IMR-90 (cell line): ENCODE measurements around the gene PTGDR2.

Experiments
- BHLHE40 ChIP-seq: fragments of 150-350 bp; IDR thresholded peaks from 2 replicates; pipeline ENCODE4 v1.6.1; 2016; ENCODE audit warnings: mild to moderate bottlenecking, low read depth, low read length
- CEBPB ChIP-seq: IDR thresholded peaks from 2 replicates; pipeline ENCODE4 v1.6.1; 2012; ENCODE audit warnings: low read depth, low read length, improper control_type of control experiment
- FOS ChIP-seq: fragments of 150-350 bp; IDR thresholded peaks from 2 replicates; pipeline ENCODE4 v1.6.1; 2016; ENCODE audit warnings: low read depth, low read length
- MAZ ChIP-seq: IDR thresholded peaks from 2 replicates; pipeline ENCODE4 v1.6.1; 2012; ENCODE audit warnings: low read depth, mild to moderate bottlenecking, low read length, improper control_type of control experiment, moderate library complexity, borderline replicate concordance
- MXI1 ChIP-seq: IDR thresholded peaks from 2 replicates; pipeline ENCODE4 v1.6.1; 2012; ENCODE audit warnings: low read depth, mild to moderate bottlenecking, low read length, moderate library complexity, borderline replicate concordance
- POLR2A ChIP-seq: IDR thresholded peaks from 2 replicates; pipeline ENCODE4 v1.6.1; 2012; ENCODE audit warnings: mild to moderate bottlenecking, low read depth, low read length
- RCOR1 ChIP-seq: IDR thresholded peaks from 2 replicates; pipeline ENCODE4 v1.6.1; 2012; ENCODE audit warnings: mild to moderate bottlenecking, low read length, improper control_type of control experiment; ENCODE audit not compliant: insufficient replicate concordance
- RFX5 ChIP-seq: IDR thresholded peaks from 2 replicates; pipeline ENCODE4 v1.8.0; 2012; ENCODE audit warnings: low read depth, mild to moderate bottlenecking, low read length, moderate library complexity
- TF ChIP-seq, protein P1 (sequence below): conservative IDR thresholded peaks from 2 replicates; pipeline ENCODE4 v1.5.1; 2012; ENCODE audit warnings: mild to moderate bottlenecking, low read depth, low read length, improper control_type of control experiment
- TF ChIP-seq, protein P2 (sequence below): fragments of 150-350 bp; IDR thresholded peaks from 2 replicates; pipeline ENCODE4 v1.6.1; 2017; ENCODE audit warnings: mild to moderate bottlenecking, antibody characterized with exemption, low read length, low read depth
- TF ChIP-seq, protein P3 (sequence below): fragments of 150-350 bp; IDR thresholded peaks from 2 replicates; pipeline ENCODE4 v1.6.1; 2016; ENCODE audit warnings: low read depth, mild to moderate bottlenecking, low read length, moderate library complexity, borderline replicate concordance

DNA sequence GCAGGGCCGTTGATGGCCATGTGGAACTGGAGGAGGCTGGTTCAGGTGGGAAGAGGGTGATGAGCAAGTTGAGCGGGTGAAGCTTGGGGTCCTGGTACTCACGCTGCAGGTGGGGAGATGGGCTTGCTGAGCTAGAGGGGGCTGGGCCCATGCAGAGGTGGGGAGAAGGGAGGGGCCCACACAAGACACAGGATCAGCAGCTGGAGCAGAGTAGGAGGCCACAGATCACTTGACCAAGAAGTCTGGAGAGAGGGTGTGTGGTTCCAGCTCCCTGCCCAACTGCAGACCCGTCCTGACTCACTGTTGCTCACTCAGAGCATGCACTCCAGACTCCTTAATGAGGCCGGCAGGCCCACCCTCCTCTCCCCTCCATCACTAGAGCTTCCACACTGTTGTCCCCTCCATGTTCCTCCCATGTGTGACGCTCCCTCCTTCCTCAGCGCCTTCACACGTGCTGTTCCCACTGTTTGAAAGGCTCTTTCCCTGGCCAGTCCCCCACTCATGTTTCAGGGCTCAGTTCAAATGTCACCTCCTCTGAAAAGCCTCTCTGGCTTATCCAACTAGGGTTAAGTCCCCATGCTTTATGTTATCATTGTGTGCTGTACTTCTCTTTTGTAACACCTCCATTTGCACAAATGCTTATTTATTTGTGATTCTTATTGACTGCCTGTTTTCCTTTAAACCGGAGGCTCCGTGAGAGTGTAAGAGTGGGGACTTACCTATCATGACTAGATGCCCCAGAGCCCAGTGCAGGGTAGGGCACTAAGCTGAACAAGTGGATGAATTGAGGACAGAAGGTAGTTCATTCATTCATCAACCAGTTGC is 11.5 kb downstream of the PTGDR2 start:
- no peak for TF ChIP-seq MAZ
- TF ChIP-seq, protein P1, sequence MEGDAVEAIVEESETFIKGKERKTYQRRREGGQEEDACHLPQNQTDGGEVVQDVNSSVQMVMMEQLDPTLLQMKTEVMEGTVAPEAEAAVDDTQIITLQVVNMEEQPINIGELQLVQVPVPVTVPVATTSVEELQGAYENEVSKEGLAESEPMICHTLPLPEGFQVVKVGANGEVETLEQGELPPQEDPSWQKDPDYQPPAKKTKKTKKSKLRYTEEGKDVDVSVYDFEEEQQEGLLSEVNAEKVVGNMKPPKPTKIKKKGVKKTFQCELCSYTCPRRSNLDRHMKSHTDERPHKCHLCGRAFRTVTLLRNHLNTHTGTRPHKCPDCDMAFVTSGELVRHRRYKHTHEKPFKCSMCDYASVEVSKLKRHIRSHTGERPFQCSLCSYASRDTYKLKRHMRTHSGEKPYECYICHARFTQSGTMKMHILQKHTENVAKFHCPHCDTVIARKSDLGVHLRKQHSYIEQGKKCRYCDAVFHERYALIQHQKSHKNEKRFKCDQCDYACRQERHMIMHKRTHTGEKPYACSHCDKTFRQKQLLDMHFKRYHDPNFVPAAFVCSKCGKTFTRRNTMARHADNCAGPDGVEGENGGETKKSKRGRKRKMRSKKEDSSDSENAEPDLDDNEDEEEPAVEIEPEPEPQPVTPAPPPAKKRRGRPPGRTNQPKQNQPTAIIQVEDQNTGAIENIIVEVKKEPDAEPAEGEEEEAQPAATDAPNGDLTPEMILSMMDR, result no peak
- TF ChIP-seq, protein P2, sequence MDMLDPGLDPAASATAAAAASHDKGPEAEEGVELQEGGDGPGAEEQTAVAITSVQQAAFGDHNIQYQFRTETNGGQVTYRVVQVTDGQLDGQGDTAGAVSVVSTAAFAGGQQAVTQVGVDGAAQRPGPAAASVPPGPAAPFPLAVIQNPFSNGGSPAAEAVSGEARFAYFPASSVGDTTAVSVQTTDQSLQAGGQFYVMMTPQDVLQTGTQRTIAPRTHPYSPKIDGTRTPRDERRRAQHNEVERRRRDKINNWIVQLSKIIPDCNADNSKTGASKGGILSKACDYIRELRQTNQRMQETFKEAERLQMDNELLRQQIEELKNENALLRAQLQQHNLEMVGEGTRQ, result no peak
- TF ChIP-seq POLR2A, result no peak
- TF ChIP-seq MXI1, result no peak
- TF ChIP-seq BHLHE40, result no peak
- no peak for TF ChIP-seq FOS
- no peak for TF ChIP-seq CEBPB
- no peak for TF ChIP-seq RCOR1
- TF ChIP-seq, protein P3, sequence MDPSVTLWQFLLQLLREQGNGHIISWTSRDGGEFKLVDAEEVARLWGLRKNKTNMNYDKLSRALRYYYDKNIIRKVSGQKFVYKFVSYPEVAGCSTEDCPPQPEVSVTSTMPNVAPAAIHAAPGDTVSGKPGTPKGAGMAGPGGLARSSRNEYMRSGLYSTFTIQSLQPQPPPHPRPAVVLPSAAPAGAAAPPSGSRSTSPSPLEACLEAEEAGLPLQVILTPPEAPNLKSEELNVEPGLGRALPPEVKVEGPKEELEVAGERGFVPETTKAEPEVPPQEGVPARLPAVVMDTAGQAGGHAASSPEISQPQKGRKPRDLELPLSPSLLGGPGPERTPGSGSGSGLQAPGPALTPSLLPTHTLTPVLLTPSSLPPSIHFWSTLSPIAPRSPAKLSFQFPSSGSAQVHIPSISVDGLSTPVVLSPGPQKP, result no peak
- no peak for TF ChIP-seq RFX5
